NCI-H460 (cell line): ENCODE measurements around the gene MGAT4B. TPM values are rescaled to one million over a fixed set of nuclear protein-coding genes. Genes with fewer than 3 reads are reported as not detected.

Experiments used
- DNase-seq: peaks from one replicate; pipeline ENCODE4 v3.0.0-alpha.2; 2016; ENCODE audit warnings: low read depth; ENCODE audit errors: extremely low read depth
- small RNA-seq, 2 experiments: library from RNA; depleted of rRNA; stranded (forward); fragments of <200 nt; gene quantifications; one replicate each; pipeline ENCODE3, GENCODE V24; 2014
- total RNA-seq: library from RNA; depleted of rRNA; stranded (reverse); fragments of >200 nt; shearing (Covaris generic); gene quantifications from 2 replicates; pipeline ENCODE4 v1.2.3, GENCODE V29; 2014; rRNA removed

MGAT4B gene
- total RNA-seq, 1 experiment from 2014 or later: 101 TPM

GRCh38 chr5:179755022-179755421 is 51.6 kb downstream of the MGAT4B start:
- no peak for DNase-seq

GRCh38 chr5:179753971-179754370 is 52.7 kb downstream of the MGAT4B start:
- DNase-seq: no peak

- DNase-seq: no peak
Measured at GRCh38 chr5:179749857-179750508, 56.7 kb downstream of the MGAT4B start.

- DNase-seq: no peak
Measured at GRCh38 chr5:179747811-179748210, 58.9 kb downstream of the MGAT4B start.

Small RNAs within 50 kb of the gene (small RNA-seq; reads per million reads assigned to genes)
- 0 to 0.06 reads per million in 2 experiments for gene MIR1229
- gene RF00019: 0 reads per million in 2 experiments

Other genes with a start within 250 kb of the MGAT4B start
- 389 and 564 TPM in 2 replicates for gene HNRNPH1, start 183.2 kb downstream of the MGAT4B start, total RNA-seq
- not detected in 2 replicates for gene CBY3, start 125.8 kb downstream of the MGAT4B start, total RNA-seq
- gene CANX, start 107.9 kb downstream of the MGAT4B start, total RNA-seq: 1,531 and 1,574 TPM in 2 replicates
- 13.0 and 13.1 TPM in 2 replicates for gene MAML1, start 74.0 kb downstream of the MGAT4B start, total RNA-seq
- 0.81 and 0.87 TPM in 2 replicates for gene LTC4S, start 12.9 kb downstream of the MGAT4B start, total RNA-seq
- 632 and 637 TPM in 2 replicates for gene SQSTM1, start 14.0 kb upstream of the MGAT4B start, total RNA-seq
- gene MRNIP, start 52.0 kb upstream of the MGAT4B start, total RNA-seq: 13.6 and 21.5 TPM in 2 replicates
- 44.9 and 45.1 TPM in 2 replicates for gene TBC1D9B, start 101.0 kb upstream of the MGAT4B start, total RNA-seq